Esophagus (tissue), 2 donors: Measurements from ENCODE around the gene RAB31. TPM values are rescaled to one million over a fixed set of nuclear protein-coding genes. Genes with fewer than 3 reads are reported as not detected.

ENCODE experiments used
- polyA plus RNA-seq, 2 donors: library from polyadenylated mRNA; stranded (reverse); fragments of 200-250 nt; gene quantifications; one replicate each; pipeline ENCODE4 v1.2.3, GENCODE V29; 2013
- donor health status: healthy with polysubstance abuse.
- donor health status: Bipolar disorder and iron deficiency.

The RAB31 gene
- polyA plus RNA-seq, 2 donors: 10.7 to 17.5 TPM

Other genes starting within 250 kb of the RAB31 start
- 10 to 100 TPM; 23.7 to 38.6 TPM for gene RALBP1, start 232.8 kb upstream of the RAB31 start, polyA plus RNA-seq
- 10 to 100 TPM; 76.9 to 84.9 TPM for gene PPP4R1, start 93.7 kb upstream of the RAB31 start, polyA plus RNA-seq
- gene TXNDC2, start 177.7 kb downstream of the RAB31 start, polyA plus RNA-seq: under 1 TPM in 1 of 2 donors, not detected in 1; 0.06 TPM
- gene VAPA, start 205.7 kb downstream of the RAB31 start, polyA plus RNA-seq: 100 to 1,000 TPM; 127 to 189 TPM